ENCODE results near the gene FGF19.

FGF19 gene, protein sequence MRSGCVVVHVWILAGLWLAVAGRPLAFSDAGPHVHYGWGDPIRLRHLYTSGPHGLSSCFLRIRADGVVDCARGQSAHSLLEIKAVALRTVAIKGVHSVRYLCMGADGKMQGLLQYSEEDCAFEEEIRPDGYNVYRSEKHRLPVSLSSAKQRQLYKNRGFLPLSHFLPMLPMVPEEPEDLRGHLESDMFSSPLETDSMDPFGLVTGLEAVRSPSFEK

DNA sequence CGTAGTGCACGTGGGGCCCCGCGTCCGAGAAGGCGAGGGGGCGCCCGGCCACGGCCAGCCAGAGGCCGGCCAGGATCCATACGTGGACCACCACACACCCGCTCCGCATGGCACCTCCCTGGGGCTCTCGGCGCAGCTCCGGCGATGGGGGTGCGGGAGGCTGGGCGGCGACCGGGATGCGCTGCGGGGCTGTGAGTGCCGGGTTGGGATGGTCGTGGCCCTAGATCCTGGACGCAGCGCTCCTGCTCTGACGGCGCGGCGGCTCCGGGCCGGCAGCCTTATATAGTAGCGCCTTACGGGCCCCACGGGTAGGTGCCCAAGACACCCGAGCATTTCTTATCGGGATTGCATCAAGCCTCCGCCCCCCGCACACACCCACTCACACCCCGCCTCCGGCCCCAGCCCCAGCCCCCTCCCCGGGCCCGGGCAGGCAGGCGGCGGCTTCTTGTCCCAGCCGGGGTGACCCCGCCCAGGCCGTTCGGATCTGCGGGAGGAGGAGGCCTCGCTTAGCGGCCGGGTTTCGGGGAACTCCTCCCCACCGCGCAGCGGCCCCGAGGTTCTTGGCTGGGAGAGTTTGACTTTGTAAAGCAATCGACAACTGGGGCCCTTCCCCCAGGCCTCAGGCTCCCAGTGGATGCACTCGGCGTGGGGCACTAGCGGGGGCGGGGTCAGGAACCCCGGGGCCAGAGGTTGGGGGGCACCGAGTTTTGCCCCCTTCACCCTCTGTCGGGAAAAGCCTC lies at the start of gene FGF19:
FGF19 (minus strand) TSS at position 255 of the 740 bp plus-strand sequence; CDS start at position 109, 146 bp downstream.
- no peak for DNase-seq

DNA sequence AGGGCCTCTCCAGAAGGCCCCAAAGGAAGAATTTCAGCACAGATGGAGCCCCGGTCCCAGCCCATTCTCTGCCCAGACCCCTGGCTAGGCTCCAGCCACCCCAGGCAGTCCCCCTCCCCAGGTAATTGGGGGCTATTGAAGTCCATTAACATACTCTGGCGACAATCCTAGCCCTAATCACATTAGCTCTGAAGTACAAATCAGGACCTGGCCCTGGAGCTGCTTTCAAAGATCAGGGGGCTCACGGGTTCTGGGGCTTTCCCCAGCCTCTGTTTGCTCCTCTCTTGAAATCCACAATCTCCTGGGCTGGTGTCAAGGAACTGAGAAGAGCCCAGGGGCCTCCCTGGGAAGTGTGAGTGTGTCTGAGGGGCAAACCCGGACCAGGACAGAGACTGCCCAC lies 49.1 kb upstream of the FGF19 start:
- DNase-seq: no peak

DNA sequence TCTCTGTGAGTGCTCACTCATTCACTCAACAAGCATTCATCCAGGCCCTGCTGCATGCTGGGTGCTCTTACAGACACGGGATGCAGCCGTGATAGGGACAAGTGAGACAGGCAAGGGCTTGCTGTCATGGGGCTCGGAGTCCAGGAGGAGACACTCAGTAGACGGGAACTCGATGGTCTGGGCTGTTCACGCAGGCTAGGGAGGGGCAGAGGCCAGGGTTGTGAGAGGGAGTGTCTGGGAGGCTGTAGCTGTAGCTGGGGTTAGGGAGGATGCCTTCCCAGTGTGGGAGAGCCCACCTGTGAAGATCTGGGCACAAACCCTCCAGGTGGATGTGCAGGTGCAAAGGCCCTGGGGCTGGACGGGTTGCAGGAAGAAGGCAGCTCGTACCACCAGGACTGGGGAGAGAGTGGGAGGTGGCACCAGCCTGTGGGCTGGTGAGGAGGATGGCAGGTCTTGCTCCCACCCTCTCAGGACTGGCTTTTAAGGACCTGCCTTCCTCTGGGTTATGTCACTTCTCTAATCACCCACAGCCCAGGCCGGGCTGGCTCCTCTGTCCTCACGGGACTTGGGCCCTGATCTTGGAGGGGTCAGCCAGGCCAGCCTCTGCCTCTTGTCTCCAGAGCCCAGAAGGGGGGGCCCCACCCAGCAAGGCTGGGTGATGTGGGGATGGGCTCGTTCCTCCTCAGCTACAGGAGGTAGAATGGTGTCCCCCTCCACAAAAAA lies 47.2 kb upstream of the FGF19 start:
- no peak for DNase-seq

DNA sequence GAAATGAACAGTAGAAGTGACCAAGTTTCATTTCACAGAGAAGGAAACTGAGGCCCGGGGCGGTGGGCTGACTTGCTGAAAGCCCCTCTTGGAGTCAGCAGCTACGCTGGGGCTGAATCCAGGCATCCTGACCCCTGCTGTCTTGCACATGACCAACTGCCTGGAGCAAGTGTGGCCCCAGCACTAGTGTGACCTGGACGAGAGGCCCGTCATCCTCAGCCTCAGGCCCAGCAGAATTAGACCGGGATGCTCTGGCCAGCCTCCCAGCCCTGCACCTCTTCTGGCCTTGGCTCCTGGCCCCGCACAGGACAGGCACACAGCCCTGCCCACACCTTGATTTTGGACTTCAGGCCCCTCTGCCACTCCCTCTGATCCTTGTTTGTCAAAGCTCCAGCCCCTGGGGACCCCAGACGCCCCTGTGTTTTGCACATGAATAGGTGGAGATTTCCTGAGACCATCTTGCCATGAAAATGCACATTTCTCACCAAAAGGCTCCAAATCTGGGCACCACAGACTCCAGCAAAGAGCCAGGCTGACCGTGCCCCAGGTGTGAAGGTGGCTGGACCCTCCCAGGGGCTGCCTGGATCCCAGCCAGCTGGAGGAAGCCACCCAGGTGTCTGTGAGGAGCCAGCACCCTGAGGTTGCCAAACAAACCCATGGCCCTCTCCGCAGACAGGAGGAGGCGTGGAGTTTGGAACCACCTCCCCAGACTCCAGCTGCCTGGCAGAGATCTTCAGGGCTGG lies 46.5 kb upstream of the FGF19 start:
- DNase-seq: no peak

DNA sequence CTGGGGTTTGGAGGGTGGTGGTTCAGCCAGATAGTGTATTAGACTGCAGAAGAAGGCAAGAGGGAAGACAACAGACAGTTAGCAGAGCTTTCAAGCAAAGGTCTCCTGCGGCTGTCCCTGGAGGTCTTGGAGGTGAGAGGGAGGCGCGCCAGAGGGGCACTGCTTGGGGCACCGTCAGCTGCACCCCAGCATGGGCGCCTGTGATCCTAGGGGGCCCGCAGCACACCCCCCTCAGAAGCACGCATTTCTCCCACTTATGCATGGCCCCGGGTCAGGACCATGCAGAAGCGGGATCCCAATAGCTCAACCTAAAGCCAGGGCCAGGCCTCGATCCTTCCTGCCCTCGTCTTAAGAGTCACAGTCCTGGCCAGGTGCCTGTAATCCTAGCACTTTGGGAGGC lies 44.8 kb upstream of the FGF19 start:
- no peak for DNase-seq

DNA sequence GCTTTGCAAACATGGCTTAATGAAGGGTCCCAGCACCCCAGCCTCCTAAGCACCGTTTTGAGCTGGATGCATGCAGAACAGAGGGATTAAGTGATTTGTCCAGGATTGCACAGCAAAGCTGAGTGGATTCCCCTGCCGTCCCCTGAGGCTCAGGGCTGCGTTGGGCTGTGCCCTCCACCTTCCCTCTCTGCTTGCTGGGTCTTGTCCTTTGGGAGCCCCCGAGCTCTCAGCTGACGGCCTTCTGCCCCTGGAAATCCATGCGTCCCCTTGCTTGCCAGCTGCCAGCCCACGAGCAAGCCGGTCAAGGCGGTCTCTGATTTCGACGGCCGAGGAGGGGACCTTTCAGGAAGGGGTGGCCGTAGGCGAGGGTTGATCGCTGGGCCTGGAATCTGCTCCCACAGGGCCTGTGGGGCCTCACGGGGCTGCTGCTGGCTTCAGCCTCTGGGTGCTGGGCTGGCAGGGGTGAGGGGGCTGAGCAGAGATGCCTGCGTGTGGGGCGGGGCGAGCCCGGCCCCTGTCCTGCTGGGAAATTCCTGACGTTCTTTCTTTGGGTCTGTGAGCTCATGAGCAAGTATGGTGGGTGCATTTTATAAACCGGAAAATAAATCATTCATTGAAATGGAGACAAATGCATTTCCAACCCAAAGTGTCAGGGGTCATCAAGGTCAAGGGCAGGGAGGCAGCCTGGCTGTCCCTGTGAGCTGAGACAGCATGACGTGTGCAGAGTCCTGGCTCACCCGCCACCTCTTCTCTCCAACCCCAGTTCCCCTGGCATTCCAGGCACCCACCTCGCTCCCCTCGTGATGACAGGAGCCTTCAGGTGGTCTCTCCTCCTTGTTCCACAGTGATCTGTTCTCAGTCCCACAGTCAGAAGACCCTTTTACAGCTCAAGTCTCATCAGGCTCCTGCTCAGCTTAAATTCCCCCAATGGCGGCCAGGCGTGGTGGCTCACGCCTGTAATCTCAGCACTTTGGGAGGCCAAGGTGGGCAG lies 43.2 kb upstream of the FGF19 start:
- DNase-seq: no peak

DNA sequence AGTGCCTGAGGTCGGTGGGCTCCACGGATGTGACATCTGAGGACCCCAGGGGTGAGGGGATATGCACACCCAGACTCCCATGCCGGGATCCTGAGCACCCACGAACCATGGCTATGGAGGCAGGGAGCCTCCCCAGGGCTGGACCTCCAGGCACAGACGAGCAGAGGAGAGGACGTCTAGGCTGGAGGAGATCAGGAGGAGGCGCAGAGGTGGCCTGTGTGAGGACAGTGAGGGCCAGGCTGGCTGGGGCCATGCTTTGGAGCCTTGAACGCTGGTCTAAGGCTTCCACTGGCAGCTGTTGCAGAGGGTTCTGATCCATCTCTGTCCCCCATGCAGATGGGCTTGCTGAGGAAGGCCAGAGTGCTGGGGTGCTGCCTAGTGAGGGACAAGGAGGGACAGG lies 42.3 kb upstream of the FGF19 start:
- DNase-seq: no peak

DNA sequence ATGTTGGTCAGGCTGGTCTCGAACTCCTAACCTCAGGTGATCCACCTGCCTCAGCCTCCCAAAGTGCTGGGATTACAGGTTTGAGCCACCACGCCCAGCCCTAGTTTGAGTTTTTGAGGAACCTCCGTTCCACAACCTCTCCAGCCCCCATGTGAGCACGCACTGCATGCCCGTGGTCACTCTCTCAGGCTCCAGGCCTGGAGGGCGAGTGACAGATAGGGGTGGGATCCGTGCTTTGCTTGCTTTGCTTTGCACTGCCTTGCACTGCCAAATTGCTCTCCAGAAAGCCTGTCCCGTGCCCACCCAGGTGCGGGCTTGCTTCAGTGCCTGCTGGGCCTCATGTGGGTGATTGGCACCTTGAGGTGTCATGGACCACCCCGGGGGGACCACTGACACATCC lies 41.4 kb upstream of the FGF19 start:
- no peak for DNase-seq

DNA sequence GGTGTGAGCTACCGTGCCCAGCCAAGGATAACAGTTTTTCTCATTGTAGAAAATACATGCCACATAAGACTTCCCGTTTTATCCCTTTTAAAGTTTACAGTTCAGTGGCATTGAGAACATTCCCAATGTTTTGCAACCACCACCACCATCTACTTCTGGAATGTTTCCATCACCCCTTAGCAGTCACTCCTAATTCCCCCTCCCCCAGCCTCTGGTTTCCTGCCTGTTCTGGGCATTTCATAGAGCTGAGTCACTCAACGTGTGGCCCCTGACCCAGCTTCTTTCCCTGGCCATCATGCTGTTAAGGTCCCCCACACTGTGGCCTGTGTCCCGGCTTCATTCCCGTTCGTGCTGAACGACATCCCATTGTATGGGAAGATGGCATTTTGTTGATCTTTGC lies 40.6 kb upstream of the FGF19 start:
- DNase-seq: no peak

DNA sequence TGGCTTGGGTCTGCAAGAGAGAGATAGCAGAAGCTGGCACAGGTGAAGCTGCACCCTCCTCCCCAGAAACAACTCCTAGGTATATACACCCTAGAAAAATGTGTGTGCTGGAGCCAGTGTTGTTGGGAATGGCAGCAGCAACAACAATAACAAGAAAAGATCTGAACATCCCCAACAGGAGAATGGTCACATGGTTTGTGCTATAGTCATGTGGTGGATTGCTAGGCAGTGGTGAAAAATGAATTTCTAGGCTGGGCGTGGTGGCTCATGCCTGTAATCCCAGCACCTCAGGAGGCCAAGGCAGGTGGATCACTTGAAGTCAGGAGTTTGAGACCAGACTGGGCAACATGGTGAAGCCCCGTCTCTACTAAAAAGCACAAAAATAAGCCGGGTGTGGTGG lies 31.0 kb upstream of the FGF19 start:
- no peak for DNase-seq

DNA sequence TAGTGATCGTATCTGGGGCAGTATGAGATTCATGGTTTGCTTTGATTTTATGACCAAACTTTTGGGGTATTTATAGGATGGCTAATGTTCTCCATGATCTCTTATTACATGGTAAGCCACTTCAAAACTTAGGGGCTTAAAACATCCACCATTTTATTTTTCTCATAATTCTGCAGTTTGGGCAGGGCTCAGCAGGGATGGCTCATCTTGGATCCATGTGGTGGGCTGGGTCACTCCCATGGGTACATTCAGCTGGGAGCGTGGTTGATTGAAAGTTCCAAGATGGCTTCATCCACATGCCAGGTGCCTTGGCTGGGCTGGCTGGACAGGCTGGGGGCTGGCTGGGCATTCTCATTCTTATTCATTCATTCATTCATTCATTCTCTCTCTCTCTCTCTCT lies 30.5 kb upstream of the FGF19 start:
- DNase-seq: no peak

DNA sequence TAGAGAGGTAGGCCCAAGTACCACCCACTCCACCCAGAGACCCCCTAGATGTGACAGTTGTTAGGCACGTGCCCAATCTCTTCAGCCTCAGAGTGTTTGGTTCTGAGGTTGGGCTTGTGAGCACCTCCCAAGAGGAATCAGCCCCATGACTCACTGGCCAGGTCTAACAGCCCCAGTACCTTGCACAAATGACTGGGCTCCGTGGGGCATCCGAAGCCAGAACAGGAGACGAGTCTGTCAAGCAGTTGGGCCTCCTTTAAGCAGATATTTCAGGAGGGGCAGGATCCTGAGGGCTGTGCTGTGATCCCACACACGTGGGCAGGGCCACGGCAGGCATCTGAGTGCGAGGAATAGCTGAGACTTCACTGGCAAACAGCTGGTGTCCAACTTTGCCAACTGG lies 29.1 kb upstream of the FGF19 start:
- no peak for DNase-seq

DNA sequence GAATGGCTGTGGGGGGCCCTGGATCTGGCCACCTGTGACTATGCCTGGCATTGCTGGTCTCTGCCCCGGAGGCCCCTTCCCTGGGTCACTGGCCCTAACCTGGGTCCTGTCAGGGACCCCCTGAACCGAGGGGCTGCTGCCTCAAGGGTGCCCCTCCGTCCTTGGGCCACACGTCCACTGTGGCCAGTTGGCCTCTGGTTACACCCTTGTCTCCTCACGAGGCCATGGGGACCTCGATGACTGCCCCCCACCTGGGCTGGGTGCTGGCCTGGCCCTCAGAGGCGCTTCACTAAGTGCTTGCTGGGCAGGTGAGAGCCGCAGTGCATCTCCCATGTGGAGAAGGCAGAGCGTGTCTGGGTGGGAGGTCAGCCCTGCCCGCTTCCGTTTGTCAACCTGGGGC lies 27.3 kb upstream of the FGF19 start:
- no peak for DNase-seq

DNA sequence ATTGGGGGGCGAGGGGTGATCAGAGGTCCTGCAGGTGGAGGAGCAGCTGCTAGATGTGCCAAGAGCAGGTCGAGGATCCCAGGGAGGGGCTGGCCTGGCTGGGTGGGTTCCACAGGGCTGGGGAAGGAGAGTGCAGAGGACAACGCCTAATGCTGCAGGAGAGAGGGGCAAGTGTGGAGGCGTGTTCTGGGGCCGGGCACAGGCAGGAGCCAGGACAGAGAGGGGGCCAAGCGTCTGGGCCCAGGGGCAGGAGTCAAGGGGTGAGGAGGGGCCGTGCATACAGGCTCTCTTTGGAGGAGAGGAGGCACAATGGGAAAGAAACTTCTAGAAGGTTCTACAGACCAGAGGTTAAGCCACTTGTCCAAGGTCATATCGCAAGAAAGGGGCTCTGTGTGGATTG lies 26.7 kb upstream of the FGF19 start:
- no peak for DNase-seq

DNA sequence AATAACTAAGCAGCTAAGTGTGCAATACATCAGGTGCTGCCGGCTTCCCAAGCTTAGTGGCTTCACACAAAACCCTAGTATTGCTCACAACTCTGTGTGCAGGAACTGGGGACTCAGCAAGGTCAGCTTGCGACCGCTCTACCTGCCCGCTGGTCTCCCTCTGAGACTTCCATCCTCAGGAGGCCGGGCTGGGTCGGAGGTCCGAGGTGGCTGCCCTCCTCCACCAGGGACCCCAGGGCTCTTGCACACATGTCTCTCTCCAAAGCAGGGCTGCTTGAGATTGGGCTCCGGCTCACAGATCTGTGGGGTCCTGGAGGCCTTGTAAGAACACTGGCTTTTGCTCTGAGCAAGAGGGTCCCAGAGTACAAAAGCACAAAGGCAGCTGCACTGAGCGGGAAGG lies 25.4 kb upstream of the FGF19 start:
- DNase-seq: no peak

DNA sequence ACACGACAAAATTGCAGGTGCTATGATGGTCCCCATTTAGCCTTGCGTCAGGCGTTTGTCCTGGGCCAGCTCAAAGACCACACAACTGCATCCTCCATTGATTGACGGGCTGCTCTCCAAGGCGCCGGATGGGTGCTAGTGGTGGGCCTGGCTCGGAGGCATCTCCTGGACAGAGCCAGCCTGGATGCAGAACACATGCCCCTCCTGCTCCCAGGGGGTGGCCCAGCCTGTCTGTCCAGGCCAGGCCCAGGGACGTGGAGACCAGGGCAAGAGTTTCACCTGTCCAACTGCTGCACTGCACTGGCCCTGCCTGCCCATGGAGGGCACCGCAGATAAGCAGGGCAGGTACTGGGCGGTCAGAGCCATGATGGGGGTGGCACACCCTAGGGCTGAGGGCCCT lies 23.4 kb upstream of the FGF19 start:
- DNase-seq: no peak

DNA sequence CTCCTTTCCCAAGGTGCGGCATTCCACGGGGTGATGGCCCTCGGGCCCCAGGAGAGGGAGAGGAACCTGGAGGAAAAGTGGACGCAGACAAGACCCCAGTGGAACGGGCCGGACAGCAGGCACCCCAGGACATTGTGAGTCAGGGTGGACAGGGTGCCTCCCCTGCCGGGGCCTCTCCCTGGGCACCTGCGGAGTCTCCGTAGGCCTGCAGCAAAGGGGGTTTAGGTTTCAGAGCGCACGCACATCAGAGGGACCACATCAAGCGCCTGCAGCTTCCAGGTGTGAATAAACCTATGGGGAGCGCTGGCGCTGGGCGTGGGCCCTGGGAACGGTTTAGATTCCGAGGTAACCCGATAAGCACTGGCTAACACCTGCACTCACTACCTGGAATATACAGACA lies 22.7 kb upstream of the FGF19 start:
- no peak for DNase-seq

DNA sequence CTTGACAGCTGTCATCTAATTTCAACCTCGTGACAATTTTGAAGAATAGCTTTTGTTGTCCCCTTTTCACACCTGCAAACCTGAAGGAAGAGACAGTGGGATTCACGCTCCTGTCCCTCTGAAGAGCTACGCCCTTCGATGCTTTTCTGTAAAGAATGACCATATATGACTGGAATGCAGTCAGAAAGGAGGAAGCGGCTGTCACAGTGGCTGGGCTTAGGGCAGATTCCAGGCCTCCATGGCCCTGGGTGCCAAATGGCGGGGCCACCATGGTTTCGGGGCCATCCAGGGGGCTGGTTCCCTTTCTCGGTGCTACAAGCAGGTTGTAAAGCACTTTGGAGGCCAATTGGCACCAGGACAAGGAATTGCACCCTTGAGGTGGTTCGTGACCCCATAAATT lies 22.2 kb upstream of the FGF19 start:
- no peak for DNase-seq

DNA sequence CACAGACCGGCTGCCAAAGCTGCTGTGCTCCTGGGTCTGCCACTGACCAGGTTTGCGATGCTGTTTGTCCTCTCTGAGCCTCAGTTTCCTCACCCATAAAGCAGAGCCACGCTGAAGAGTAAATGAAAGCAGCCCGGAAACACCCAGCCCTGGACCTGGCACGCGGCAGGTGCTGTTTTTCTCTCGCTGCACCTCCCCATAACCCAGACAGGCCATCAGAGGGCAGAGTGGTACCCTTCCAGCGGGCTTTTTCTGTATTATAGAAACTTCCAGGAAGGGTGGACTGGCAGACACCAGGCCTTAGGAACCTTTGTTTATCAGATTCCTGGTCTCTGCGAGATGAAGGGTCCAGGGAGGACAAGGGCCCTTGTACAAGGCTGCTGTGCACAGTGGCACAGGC lies 17.9 kb upstream of the FGF19 start:
- no peak for DNase-seq

DNA sequence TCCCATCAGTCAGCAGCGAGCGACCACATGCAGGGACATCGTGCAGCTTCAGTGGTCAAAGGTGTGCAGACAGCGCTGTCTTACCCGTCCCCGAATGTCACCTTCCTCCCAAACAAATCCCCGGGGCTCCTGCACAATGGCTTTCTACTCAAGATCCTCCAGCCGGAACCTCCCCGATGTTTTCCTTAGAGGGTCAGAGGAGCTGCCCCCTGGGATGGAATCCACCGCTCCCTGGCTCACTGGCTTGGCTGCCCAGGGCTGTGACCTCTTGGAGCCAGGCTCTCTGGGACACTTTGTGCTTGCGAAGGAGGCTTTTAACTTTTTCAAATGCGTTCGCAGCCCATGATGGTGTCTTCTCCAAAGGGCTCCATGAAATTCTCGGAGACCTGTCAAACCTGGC lies 17.3 kb upstream of the FGF19 start:
- DNase-seq: no peak

DNA sequence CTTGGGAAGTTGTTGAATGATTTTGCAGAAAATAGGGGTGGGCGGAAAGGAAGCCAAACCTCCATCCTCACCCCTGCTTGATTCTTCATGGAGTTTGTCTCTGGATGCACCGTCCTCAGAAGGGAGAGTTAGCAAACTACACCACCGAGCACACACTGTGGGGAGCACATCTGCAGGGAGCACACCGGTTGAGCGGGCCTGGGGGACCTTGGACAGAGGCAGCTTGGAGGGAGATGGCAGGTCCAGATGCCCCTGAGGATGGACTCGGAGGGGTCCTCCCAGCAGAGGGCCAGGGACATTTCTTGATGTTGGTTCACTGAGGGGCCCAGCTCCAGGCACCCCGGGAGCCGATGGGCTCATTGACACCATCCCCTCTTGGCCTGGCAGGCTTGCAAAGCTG lies 15.1 kb upstream of the FGF19 start:
- DNase-seq: no peak

DNA sequence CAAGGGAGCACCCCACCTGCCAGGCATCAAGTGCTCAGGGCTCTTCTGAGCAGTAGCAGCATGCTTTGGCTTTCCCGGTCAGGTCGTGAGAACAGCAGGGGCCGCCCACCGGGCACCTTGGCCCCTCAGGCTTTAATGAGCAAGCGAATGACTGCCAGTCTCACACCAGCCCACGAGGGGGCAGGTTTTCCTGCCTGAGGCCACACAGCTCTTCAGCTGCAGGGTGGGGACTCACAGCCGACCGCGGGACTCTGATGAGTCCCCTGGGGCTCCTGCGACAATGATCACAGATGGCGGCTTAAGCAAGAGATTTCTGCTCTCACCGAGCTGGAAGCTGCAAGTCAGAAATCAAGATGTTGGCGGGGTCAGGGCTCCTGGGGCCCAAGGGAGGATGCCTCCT lies 14.3 kb upstream of the FGF19 start:
- DNase-seq: no peak
